HG03460 (cell line): Measurements from ENCODE around the gene DICER1.
"Not testable (repeated sequence)": the region's sequence is repeated elsewhere in the genome, so short reads cannot be mapped to it uniquely, and the experiment has no call there.

Experiments used
- ATAC-seq: cut with Tn5 transposase; IDR thresholded peaks from one replicate; pipeline ENCODE4 v1.9.1; 2021; ENCODE audit not compliant: unreplicated experiment

DICER1 gene

GRCh38 chr14:95149441-95149840 lies 7.9 kb downstream of the DICER1 start:
- ATAC-seq, result no peak

GRCh38 chr14:95147597-95147996 lies 9.7 kb downstream of the DICER1 start:
- ATAC-seq, result no peak

GRCh38 chr14:95146079-95146771 lies 11.1 kb downstream of the DICER1 start:
- no peak for ATAC-seq

GRCh38 chr14:95144849-95145248 lies 12.5 kb downstream of the DICER1 start:
- no peak for ATAC-seq

- no peak for ATAC-seq
These were observed 13.3 kb downstream of the DICER1 start for GRCh38 chr14:95143808-95144620.

GRCh38 chr14:95142208-95142607 lies 15.1 kb downstream of the DICER1 start:
- ATAC-seq, result no peak

- no peak for ATAC-seq
These were observed 15.6 kb downstream of the DICER1 start for GRCh38 chr14:95141684-95142083.

GRCh38 chr14:95140060-95140858 lies 17.1 kb downstream of the DICER1 start:
- no peak for ATAC-seq

- ATAC-seq, result no peak
These were observed 18.5 kb downstream of the DICER1 start for GRCh38 chr14:95138876-95139275.

GRCh38 chr14:95138455-95138854 lies 18.9 kb downstream of the DICER1 start:
- ATAC-seq, result not testable (repeated sequence)

GRCh38 chr14:95137804-95138167 lies 19.5 kb downstream of the DICER1 start:
- ATAC-seq, result no peak

- no peak for ATAC-seq
These were observed 20.0 kb downstream of the DICER1 start for GRCh38 chr14:95137164-95137803.

- no peak for ATAC-seq
These were observed 20.7 kb downstream of the DICER1 start for GRCh38 chr14:95136631-95137030.

- ATAC-seq, result peak; percentile 52
These were observed 22.9 kb downstream of the DICER1 start for GRCh38 chr14:95134304-95134933.

GRCh38 chr14:95133282-95133681 lies 24.0 kb downstream of the DICER1 start:
- ATAC-seq, result no peak

- ATAC-seq, result no peak
These were observed 24.6 kb downstream of the DICER1 start for GRCh38 chr14:95132760-95133159.

GRCh38 chr14:95130549-95130948 lies 26.8 kb downstream of the DICER1 start:
- no peak for ATAC-seq

GRCh38 chr14:95128140-95128539 lies 29.2 kb downstream of the DICER1 start:
- no peak for ATAC-seq

- ATAC-seq, result no peak
These were observed 29.8 kb downstream of the DICER1 start for GRCh38 chr14:95127531-95127911.

GRCh38 chr14:95126906-95127530 lies 30.3 kb downstream of the DICER1 start:
- no peak for ATAC-seq
